H9 (cell line): Measurements from ENCODE around the gene BTBD19. TPM values are rescaled to one million over a fixed set of nuclear protein-coding genes. Genes with fewer than 3 reads are reported as not detected.

ENCODE experiments used
- DNase-seq: peaks from one replicate; pipeline ENCODE4 v3.0.0-alpha.2; 2017
- H2AFZ ChIP-seq: one replicate; pipeline ENCODE4 v1.6.1; 2013; ENCODE audit warnings: mild to moderate bottlenecking, low read length, control low read depth, moderate library complexity
- H2AK5ac ChIP-seq: 2 replicates; pipeline ENCODE4 v1.6.1; 2013; ENCODE audit warnings: low read length, control low read depth, mixed read lengths; ENCODE audit not compliant: insufficient read length
- H2BK120ac ChIP-seq: one replicate; pipeline ENCODE4 v1.6.1; 2013; ENCODE audit warnings: low read depth, mild to moderate bottlenecking, low read length, control low read depth, inconsistent platforms; ENCODE audit not compliant: poor library complexity, severe bottlenecking
- H2BK12ac ChIP-seq: 2 replicates; pipeline ENCODE4 v1.6.1; 2013; ENCODE audit warnings: low read length, control low read depth, mixed read lengths, low read depth; ENCODE audit not compliant: insufficient read length
- H2BK15ac ChIP-seq: 2 replicates; pipeline ENCODE4 v1.6.1; 2013; ENCODE audit warnings: low read depth, low read length, control low read depth
- H2BK20ac ChIP-seq: one replicate; pipeline ENCODE4 v1.6.1; 2013; ENCODE audit warnings: low read depth, mild to moderate bottlenecking, low read length, control low read depth, inconsistent platforms; ENCODE audit not compliant: poor library complexity, severe bottlenecking
- H2BK5ac ChIP-seq: 2 replicates; pipeline ENCODE4 v1.6.1; 2013; ENCODE audit warnings: low read length, control low read depth, mixed read lengths; ENCODE audit not compliant: insufficient read length
- H3K14ac ChIP-seq: 2 replicates; pipeline ENCODE4 v1.6.1; 2013; ENCODE audit warnings: low read length, control low read depth; ENCODE audit not compliant: insufficient read depth
- H3K18ac ChIP-seq: 2 replicates; pipeline ENCODE4 v1.6.1; 2013; ENCODE audit warnings: low read depth, mild to moderate bottlenecking, mixed read lengths, low read length, control low read depth; ENCODE audit not compliant: insufficient read length
- H3K23ac ChIP-seq: 2 replicates; pipeline ENCODE4 v1.6.1; 2013; ENCODE audit warnings: low read length, control low read depth, mixed read lengths, low read depth; ENCODE audit not compliant: insufficient read length
- H3K23me2 ChIP-seq: 2 replicates; pipeline ENCODE4 v1.6.1; 2013; ENCODE audit warnings: low read depth, mild to moderate bottlenecking, mixed read lengths, low read length, control low read depth; ENCODE audit not compliant: insufficient read length, poor library complexity, severe bottlenecking
- H3K27ac ChIP-seq: 2 replicates; pipeline ENCODE4 v1.5.1; 2013; ENCODE audit warnings: low read length, control low read depth, mixed read lengths, low read depth; ENCODE audit not compliant: insufficient read length
- H3K27me3 ChIP-seq: 2 replicates; pipeline ENCODE4 v1.6.1; 2013; ENCODE audit warnings: low read length, control low read depth, inconsistent platforms; ENCODE audit not compliant: insufficient read depth
- H3K4ac ChIP-seq: 2 replicates; pipeline ENCODE4 v1.6.1; 2013; ENCODE audit warnings: low read depth, mild to moderate bottlenecking, control low read depth, inconsistent platforms, low read length, moderate library complexity
- H3K4me1 ChIP-seq: 2 replicates; pipeline ENCODE4 v1.6.1; 2013; ENCODE audit warnings: low read length, control low read depth, inconsistent platforms; ENCODE audit not compliant: insufficient read depth
- H3K4me2 ChIP-seq: 2 replicates; pipeline ENCODE4 v1.6.1; 2013; ENCODE audit warnings: low read length, control low read depth, mixed read lengths; ENCODE audit not compliant: insufficient read length, insufficient read depth
- H3K56ac ChIP-seq: 2 replicates; pipeline ENCODE4 v1.6.1; 2013; ENCODE audit warnings: low read depth, mild to moderate bottlenecking, mixed read lengths, low read length, control low read depth; ENCODE audit not compliant: insufficient read length
- H3K79me1 ChIP-seq: 2 replicates; pipeline ENCODE4 v1.6.1; 2013; ENCODE audit warnings: low read depth, mild to moderate bottlenecking, moderate library complexity, low read length, control low read depth, inconsistent platforms; ENCODE audit not compliant: insufficient read depth, poor library complexity, severe bottlenecking
- H3K79me2 ChIP-seq: 2 replicates; pipeline ENCODE4 v1.6.1; 2013; ENCODE audit warnings: low read length, control low read depth, inconsistent platforms; ENCODE audit not compliant: insufficient read depth
- H3K9ac ChIP-seq: 2 replicates; pipeline ENCODE4 v1.6.1; 2013; ENCODE audit warnings: low read length, control low read depth, mixed read lengths; ENCODE audit not compliant: insufficient read length; ENCODE audit errors: extremely low read depth
- H3K9me3 ChIP-seq: one replicate; pipeline ENCODE4 v1.6.1; 2013; ENCODE audit warnings: low read depth, low read length, inconsistent platforms; ENCODE audit not compliant: control insufficient read depth
- H3T11ph ChIP-seq: one replicate; pipeline ENCODE4 v1.6.1; 2013; ENCODE audit warnings: mild to moderate bottlenecking, low read length, control low read depth, inconsistent platforms
- H4K20me1 ChIP-seq: one replicate; pipeline ENCODE4 v1.6.1; 2013; ENCODE audit not compliant: control insufficient read depth, insufficient read length, insufficient read depth
- H4K5ac ChIP-seq: 2 replicates; pipeline ENCODE4 v1.6.1; 2013; ENCODE audit warnings: low read depth, mild to moderate bottlenecking, mixed read lengths, low read length, control low read depth; ENCODE audit not compliant: insufficient read length
- H4K8ac ChIP-seq: replicated peaks from 2 replicates; pipeline ENCODE4 v1.6.1; 2013; ENCODE audit warnings: low read length, control low read depth, mixed read lengths, low read depth; ENCODE audit not compliant: insufficient read length
- H4K91ac ChIP-seq: 2 replicates; pipeline ENCODE4 v1.6.1; 2013; ENCODE audit warnings: low read depth, mild to moderate bottlenecking, moderate library complexity, mixed read lengths, low read length, control low read depth; ENCODE audit not compliant: insufficient read length
- H3K27ac Mint-ChIP-seq, 3 experiments: 2 replicates in 2 of 3; 3 replicates in 1 of 3; pipeline ENCODE4 v1.8.0; 2020 to 2021; ENCODE audit warnings: mixed read lengths in 3 of 3, mild to moderate bottlenecking in 1 of 3, moderate library complexity in 1 of 3
- H3K27me3 Mint-ChIP-seq: 2 replicates; pipeline ENCODE4 v1.8.0; 2021; ENCODE audit warnings: low read depth, mild to moderate bottlenecking, moderate library complexity, mixed read lengths
- H3K36me3 Mint-ChIP-seq, 3 experiments: 2 replicates in 2 of 3; 3 replicates in 1 of 3; pipeline ENCODE4 v1.8.0; 2020 to 2021; ENCODE audit warnings: low read depth in 3 of 3, mixed read lengths in 3 of 3; ENCODE audit not compliant: insufficient read depth in 1 of 3
- H3K4me1 Mint-ChIP-seq, 2 experiments: 2 replicates each; pipeline ENCODE4 v1.8.0; 2020; ENCODE audit warnings: mixed read lengths in 2 of 2
- H3K4me3 Mint-ChIP-seq, 2 experiments: 2 replicates in 1 of 2; 3 replicates in 1 of 2; pipeline ENCODE4 v1.8.0; 2020 to 2021; ENCODE audit warnings: mild to moderate bottlenecking in 2 of 2, mixed read lengths in 2 of 2, moderate library complexity in 1 of 2
- H3K9me3 Mint-ChIP-seq, 2 experiments: 2 replicates in 1 of 2; 3 replicates in 1 of 2; pipeline ENCODE4 v1.8.0; 2020; ENCODE audit warnings: mild to moderate bottlenecking in 2 of 2, mixed read lengths in 2 of 2, moderate library complexity in 1 of 2
- WGBS: extraction: QIAGEN DNeasy Blood & Tissue Kit; methylation state at CpG from one replicate; pipeline ENCODE4 v1.1.7; 2013; ENCODE audit warnings: missing lambda C conversion rate, low lambda C conversion rate, mixed read lengths; ENCODE audit not compliant: insufficient read length; ENCODE audit errors: extremely low coverage; 5-methylcytosine and 5-hydroxymethylcytosine counted together
- total RNA-seq: library from RNA; stranded (reverse); gene quantifications from 2 replicates; pipeline ENCODE4 v1.2.1, GENCODE V29; 2021
- TF ChIP-seq, protein P1 (sequence below): fragments of 200-600 bp; sonication (generic); conservative IDR thresholded peaks from 3 replicates; pipeline ENCODE4 v1.8.0; 2021; ENCODE audit warnings: antibody characterized with exemption, mild to moderate bottlenecking

BTBD19 gene
- total RNA-seq, 1 experiment from 2014 or later, result 1.9 TPM

GRCh38 chr1:44788120-44788860 lies 20.0 kb upstream of the BTBD19 start, which contains the start of gene BEST4:
Gene BEST4, minus strand, starts transcription at chr1:44788170. Its CDS starts 465 bp downstream, at chr1:44787705.
- Histone ChIP-seq H2BK12ac (no peak within 1 kb of the TSS), H3K4me2 (no peak within 1 kb of the TSS), H2BK120ac (no peak within 1 kb of the TSS), H3K79me1 (no peaks in the 10 kb centered on the region), H2AK5ac (no peak within 1 kb of the TSS), H4K5ac (no peak within 1 kb of the TSS), H3K56ac (no peak within 1 kb of the TSS), H3K27ac (no peak within 1 kb of the TSS), H3K4ac (no peak within 1 kb of the TSS), H3K9me3 (no peaks in the 10 kb centered on the region), H3K27me3 (no peaks in the 10 kb centered on the region), H2BK15ac (no peak within 1 kb of the TSS), H3K9ac (no peak within 1 kb of the TSS), H2AFZ (no peak within 1 kb of the TSS), H3K23me2 (peaks cover 9% of the 10 kb centered on the region), H2BK5ac (no peak within 1 kb of the TSS), H3K18ac (no peak within 1 kb of the TSS), H3T11ph (no peak within 1 kb of the TSS), H3K23ac (no peak within 1 kb of the TSS), H2BK20ac (no peak within 1 kb of the TSS), H4K8ac (no peak within 1 kb of the TSS), H3K4me1 (no peaks in the 10 kb centered on the region), H3K79me2 (no peaks in the 10 kb centered on the region), H4K91ac (no peak within 1 kb of the TSS), H3K14ac (no peak within 1 kb of the TSS), H4K20me1 (no peaks in the 10 kb centered on the region)
- H3K4me3 Mint-ChIP-seq, result no peak within 1 kb of the TSS
- no peaks in the 10 kb centered on the region; a peak in 2 of 7 replicates for H3K36me3 Mint-ChIP-seq
- H3K27ac Mint-ChIP-seq, result no peak within 1 kb of the TSS; a peak in 2 of 7 replicates
- no peak for DNase-seq
- no CpG with 5 or more reads among the region's 9 CpGs for WGBS
- no peaks in the 10 kb centered on the region; a peak in 1 of 5 replicates for H3K9me3 Mint-ChIP-seq
- TF ChIP-seq, protein P1, sequence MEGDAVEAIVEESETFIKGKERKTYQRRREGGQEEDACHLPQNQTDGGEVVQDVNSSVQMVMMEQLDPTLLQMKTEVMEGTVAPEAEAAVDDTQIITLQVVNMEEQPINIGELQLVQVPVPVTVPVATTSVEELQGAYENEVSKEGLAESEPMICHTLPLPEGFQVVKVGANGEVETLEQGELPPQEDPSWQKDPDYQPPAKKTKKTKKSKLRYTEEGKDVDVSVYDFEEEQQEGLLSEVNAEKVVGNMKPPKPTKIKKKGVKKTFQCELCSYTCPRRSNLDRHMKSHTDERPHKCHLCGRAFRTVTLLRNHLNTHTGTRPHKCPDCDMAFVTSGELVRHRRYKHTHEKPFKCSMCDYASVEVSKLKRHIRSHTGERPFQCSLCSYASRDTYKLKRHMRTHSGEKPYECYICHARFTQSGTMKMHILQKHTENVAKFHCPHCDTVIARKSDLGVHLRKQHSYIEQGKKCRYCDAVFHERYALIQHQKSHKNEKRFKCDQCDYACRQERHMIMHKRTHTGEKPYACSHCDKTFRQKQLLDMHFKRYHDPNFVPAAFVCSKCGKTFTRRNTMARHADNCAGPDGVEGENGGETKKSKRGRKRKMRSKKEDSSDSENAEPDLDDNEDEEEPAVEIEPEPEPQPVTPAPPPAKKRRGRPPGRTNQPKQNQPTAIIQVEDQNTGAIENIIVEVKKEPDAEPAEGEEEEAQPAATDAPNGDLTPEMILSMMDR, result no peak
- peaks cover 32 to 41% of the 10 kb centered on the region in 2 experiments for H3K4me1 Mint-ChIP-seq
- H3K27me3 Mint-ChIP-seq, result peaks cover 12% of the 10 kb centered on the region
